Astrocyte (in vitro differentiated cells and primary cell): ENCODE data around the gene TEX29.

Experiments
- CTCF ChIP-seq: IDR thresholded peaks from 2 replicates; pipeline ENCODE4 v1.5.1; 2011; ENCODE audit warnings: low read depth, mild to moderate bottlenecking, inconsistent platforms, low read length, moderate library complexity; ENCODE audit not compliant: insufficient read depth
- EZH2 ChIP-seq: IDR thresholded peaks from 2 replicates; pipeline ENCODE4 v1.6.1; 2012; ENCODE audit warnings: mild to moderate bottlenecking, low read length, inconsistent platforms; ENCODE audit not compliant: insufficient read depth

GRCh38 chr13:111278258-111278657 lies 42.2 kb upstream of the TEX29 start:
- no peak for TF ChIP-seq CTCF
- TF ChIP-seq EZH2, result no peak
